H1 (cell line): Measurements from ENCODE around the gene B9D1. TPM values are rescaled to one million over a fixed set of nuclear protein-coding genes. Genes with fewer than 3 reads are reported as not detected.

Experiments used
- BRCA1 ChIP-seq: IDR thresholded peaks from 2 replicates; pipeline ENCODE4 v1.6.1; 2012; ENCODE audit warnings: low read depth, low read length, improper control_type of control experiment
- CBX5 ChIP-seq: fragments of 300-800, 300-1000 bp; sonication (generic); IDR thresholded peaks from 2 replicates; pipeline ENCODE4 v1.7.1; 2016; ENCODE audit warnings: antibody characterized with exemption, low read length, low read depth
- CEBPB ChIP-seq: IDR thresholded peaks from 2 replicates; pipeline ENCODE4 v1.6.1; 2012; ENCODE audit warnings: low read depth, low read length
- EP300 ChIP-seq, 2 experiments: IDR thresholded peaks; 1 replicate in 1 of 2; 2 replicates in 1 of 2; pipeline ENCODE4 v1.6.1; 2011 to 2012; ENCODE audit warnings: low read depth in 2 of 2, low read length in 2 of 2, mild to moderate bottlenecking in 2 of 2, borderline replicate concordance in 1 of 2, inconsistent platforms in 1 of 2, moderate library complexity in 1 of 2
- ZNF274 ChIP-seq: IDR thresholded peaks from 2 replicates; pipeline ENCODE4 v1.7.0; 2012; ENCODE audit warnings: low read length, borderline replicate concordance; ENCODE audit errors: extremely low read depth
- polyA plus RNA-seq, 7 experiments: library from polyadenylated mRNA; depleted of rRNA in 3 of 7; stranded (reverse) in 5 of 7; unstranded in 2 of 7; fragments of >200 nt in 5 of 7; fragments of 200-250 nt in 2 of 7; gene quantifications; 1 replicate in 5 of 7; 2 replicates in 1 of 7; 4 replicates in 1 of 7; pipeline versions ENCODE4 v1.2.1 to v1.2.3, GENCODE V29; 2011 to 2013; ENCODE audit warnings: missing spikeins in 2 of 7, mixed read lengths in 2 of 7
- total RNA-seq: library from RNA; stranded (reverse); fragmentation: NEBNext Ultra II Directional; extraction: Animal tissue kit (Norgen Biotek cat#: 25700); gene quantifications from 2 replicates; pipeline ENCODE4 v1.2.1, GENCODE V29; 2021
- TF ChIP-seq, protein P1 (sequence below), 3 experiments: IDR thresholded peaks; 1 replicate in 2 of 3; 2 replicates in 1 of 3; pipeline versions ENCODE4 v1.5.1 to v1.6.1; 2011; ENCODE audit warnings: low read length in 3 of 3, mild to moderate bottlenecking in 3 of 3, inconsistent platforms in 2 of 3, low read depth in 1 of 3, moderate library complexity in 1 of 3; ENCODE audit not compliant: insufficient read depth in 1 of 3; ENCODE audit errors: control extremely low read depth in 1 of 3

The B9D1 gene
- total and polyA plus RNA-seq, 2 of the 8 experiments (the other 6 are each of a cell fraction or from before 2014, with no cell fraction given), result 24.6 to 65.7 TPM

GRCh38 chr17:19357761-19358160 is 4.8 kb downstream of the B9D1 start (continued):
- TF ChIP-seq BRCA1 (no peak), ZNF274 (no peak), EP300 (IDR thresholded peaks at IDR 0.05; ENCODE audit: borderline replicate concordance in 1 of 2, low read depth in 2 of 2, low read length in 2 of 2) (no peak), CEBPB (no peak), CBX5 (no peak)
- TF ChIP-seq, protein P1, sequence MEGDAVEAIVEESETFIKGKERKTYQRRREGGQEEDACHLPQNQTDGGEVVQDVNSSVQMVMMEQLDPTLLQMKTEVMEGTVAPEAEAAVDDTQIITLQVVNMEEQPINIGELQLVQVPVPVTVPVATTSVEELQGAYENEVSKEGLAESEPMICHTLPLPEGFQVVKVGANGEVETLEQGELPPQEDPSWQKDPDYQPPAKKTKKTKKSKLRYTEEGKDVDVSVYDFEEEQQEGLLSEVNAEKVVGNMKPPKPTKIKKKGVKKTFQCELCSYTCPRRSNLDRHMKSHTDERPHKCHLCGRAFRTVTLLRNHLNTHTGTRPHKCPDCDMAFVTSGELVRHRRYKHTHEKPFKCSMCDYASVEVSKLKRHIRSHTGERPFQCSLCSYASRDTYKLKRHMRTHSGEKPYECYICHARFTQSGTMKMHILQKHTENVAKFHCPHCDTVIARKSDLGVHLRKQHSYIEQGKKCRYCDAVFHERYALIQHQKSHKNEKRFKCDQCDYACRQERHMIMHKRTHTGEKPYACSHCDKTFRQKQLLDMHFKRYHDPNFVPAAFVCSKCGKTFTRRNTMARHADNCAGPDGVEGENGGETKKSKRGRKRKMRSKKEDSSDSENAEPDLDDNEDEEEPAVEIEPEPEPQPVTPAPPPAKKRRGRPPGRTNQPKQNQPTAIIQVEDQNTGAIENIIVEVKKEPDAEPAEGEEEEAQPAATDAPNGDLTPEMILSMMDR (IDR thresholded peaks at IDR 0.05; ENCODE audit: control extremely low read depth in 1 of 3, insufficient read depth in 1 of 3, low read depth in 1 of 3, low read length in 3 of 3), result no peak
